ENCODE results near the gene SARNP.
"Not testable (repeated sequence)": the region's sequence is repeated elsewhere in the genome, so short reads cannot be mapped to it uniquely, and the experiment has no call there.

Gene SARNP

GRCh38 chr12:55838361-55838760, 20.8 kb upstream of the SARNP start:
- no peak for DNase-seq

- DNase-seq = not testable (repeated sequence)
Measured at GRCh38 chr12:55834400-55834799, 16.9 kb upstream of the SARNP start.

- DNase-seq = no peak
Measured at GRCh38 chr12:55833056-55833455, 15.5 kb upstream of the SARNP start.

- DNase-seq = no peak
Measured at GRCh38 chr12:55831447-55831815, 13.9 kb upstream of the SARNP start.

GRCh38 chr12:55830601-55831446, 13.3 kb upstream of the SARNP start:
- DNase-seq = no peak

GRCh38 chr12:55829967-55830600, 12.6 kb upstream of the SARNP start:
- no peak for DNase-seq

- DNase-seq = no peak
Measured at GRCh38 chr12:55828357-55828756, 10.8 kb upstream of the SARNP start.

GRCh38 chr12:55827806-55828205, 10.3 kb upstream of the SARNP start:
- DNase-seq = no peak

- DNase-seq = no peak
Measured at GRCh38 chr12:55824726-55825125, 7.2 kb upstream of the SARNP start.

- no peak for DNase-seq
Measured at GRCh38 chr12:55823419-55823818, 5.9 kb upstream of the SARNP start.

GRCh38 chr12:55822228-55822627, 4.7 kb upstream of the SARNP start:
- no peak for DNase-seq

GRCh38 chr12:55820679-55821078, 3.2 kb upstream of the SARNP start:
- no peak for DNase-seq

- no peak for DNase-seq
Measured at GRCh38 chr12:55818886-55819285, 1.4 kb upstream of the SARNP start.

GRCh38 chr12:55818140-55818728, 710 bp upstream of the SARNP start:
- no peak for DNase-seq

GRCh38 chr12:55816881-55817344, 611 bp downstream of the SARNP start:
- DNase-seq = no peak

GRCh38 chr12:55815473-55815872, 2.1 kb downstream of the SARNP start:
- DNase-seq = no peak

- no peak for DNase-seq
Measured at GRCh38 chr12:55814257-55814656, 3.3 kb downstream of the SARNP start.

- DNase-seq = no peak
Measured at GRCh38 chr12:55812088-55812487, 5.4 kb downstream of the SARNP start.

GRCh38 chr12:55809274-55809673, 8.2 kb downstream of the SARNP start:
- DNase-seq = no peak

- no peak for DNase-seq
Measured at GRCh38 chr12:55806982-55807381, 10.5 kb downstream of the SARNP start.

- no peak for DNase-seq
Measured at GRCh38 chr12:55797550-55797949, 20.0 kb downstream of the SARNP start.

GRCh38 chr12:55797068-55797467, 20.5 kb downstream of the SARNP start:
- peak; percentile 5 for DNase-seq

GRCh38 chr12:55795950-55796349, 21.6 kb downstream of the SARNP start:
- no peak for DNase-seq

- DNase-seq = no peak
Measured at GRCh38 chr12:55789893-55790292, 27.6 kb downstream of the SARNP start.
